BJ (cell line): Measurements from ENCODE around the gene SLC32A1. TPM values are rescaled to one million over a fixed set of nuclear protein-coding genes. Genes with fewer than 3 reads are reported as not detected.

ENCODE experiments used
- CTCF ChIA-PET: fragments of 350-600 bp; formaldehyde crosslinking; extraction: SDS; loops from one replicate; lab custom pipeline; 2021; ENCODE audit warnings: antibody characterized with exemption, inconsistent platforms; lab: Yijun Ruan, JAX
- POLR2A ChIA-PET: fragments of 300-600 bp; sonication (Branson Sonifier 250); formaldehyde crosslinking; extraction: SDS; loops from one replicate; lab custom pipeline; 2021; ENCODE audit warnings: antibody characterized with exemption; lab: Charles Lee
- DNase-seq: peaks from one replicate; pipeline ENCODE4 v3.0.0-alpha.2; 2011; ENCODE audit warnings: low read depth
- H3K27me3 ChIP-seq: 2 replicates; pipeline ENCODE4 v1.6.0; 2011; ENCODE audit warnings: low read length; ENCODE audit not compliant: control insufficient read depth, insufficient read depth
- H3K36me3 ChIP-seq: 2 replicates; pipeline ENCODE4 v1.5.1; 2011; ENCODE audit warnings: low read length; ENCODE audit not compliant: control insufficient read depth, insufficient read depth
- H3K4me3 ChIP-seq: 2 replicates; pipeline ENCODE4 v1.5.1; 2011; ENCODE audit warnings: low read depth, mild to moderate bottlenecking, control low read depth, low read length
- polyA plus RNA-seq: library from polyadenylated mRNA; depleted of rRNA; stranded (reverse); fragments of >200 nt; gene quantifications from 2 replicates; pipeline ENCODE4 v1.2.3, GENCODE V29; 2011
- TF ChIP-seq, protein P1 (sequence below): IDR thresholded peaks from 2 replicates; pipeline ENCODE4 v1.5.1; 2011; ENCODE audit warnings: low read depth, mild to moderate bottlenecking, control low read depth, inconsistent platforms, low read length, moderate library complexity; ENCODE audit not compliant: insufficient read depth

The SLC32A1 gene
- polyA plus RNA-seq, 1 experiment = not detected

DNA sequence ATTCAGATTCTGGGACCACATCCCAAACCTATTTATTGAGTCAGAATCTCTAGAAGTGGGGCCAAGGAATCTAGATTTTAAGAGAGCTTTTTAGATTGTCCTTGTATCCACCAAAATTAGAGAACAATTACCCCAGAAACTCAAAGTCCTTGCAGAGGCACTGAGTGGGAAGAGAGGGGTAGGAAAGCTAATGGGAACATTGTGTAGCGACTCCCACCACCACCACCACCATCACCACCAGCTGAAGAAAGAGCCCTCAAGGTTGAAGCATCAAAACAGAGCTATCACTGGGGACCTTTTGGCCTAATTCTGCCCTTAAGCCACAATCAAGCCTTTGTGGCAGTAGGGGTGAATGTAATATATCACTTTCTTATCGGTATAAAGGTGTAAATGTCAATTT, 39.0 kb upstream of the SLC32A1 start:
- no peaks in the 10 kb centered on the region for H3K36me3 ChIP-seq
- TF ChIP-seq, protein P1, sequence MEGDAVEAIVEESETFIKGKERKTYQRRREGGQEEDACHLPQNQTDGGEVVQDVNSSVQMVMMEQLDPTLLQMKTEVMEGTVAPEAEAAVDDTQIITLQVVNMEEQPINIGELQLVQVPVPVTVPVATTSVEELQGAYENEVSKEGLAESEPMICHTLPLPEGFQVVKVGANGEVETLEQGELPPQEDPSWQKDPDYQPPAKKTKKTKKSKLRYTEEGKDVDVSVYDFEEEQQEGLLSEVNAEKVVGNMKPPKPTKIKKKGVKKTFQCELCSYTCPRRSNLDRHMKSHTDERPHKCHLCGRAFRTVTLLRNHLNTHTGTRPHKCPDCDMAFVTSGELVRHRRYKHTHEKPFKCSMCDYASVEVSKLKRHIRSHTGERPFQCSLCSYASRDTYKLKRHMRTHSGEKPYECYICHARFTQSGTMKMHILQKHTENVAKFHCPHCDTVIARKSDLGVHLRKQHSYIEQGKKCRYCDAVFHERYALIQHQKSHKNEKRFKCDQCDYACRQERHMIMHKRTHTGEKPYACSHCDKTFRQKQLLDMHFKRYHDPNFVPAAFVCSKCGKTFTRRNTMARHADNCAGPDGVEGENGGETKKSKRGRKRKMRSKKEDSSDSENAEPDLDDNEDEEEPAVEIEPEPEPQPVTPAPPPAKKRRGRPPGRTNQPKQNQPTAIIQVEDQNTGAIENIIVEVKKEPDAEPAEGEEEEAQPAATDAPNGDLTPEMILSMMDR = no peak
- ChIA-PET POLR2A (no interaction called here), CTCF (interaction anchor here (1.0 to 1.1 kb wide), 2 partner anchors 10 to 26 kb away, joined by 3 read pairs; no protein-coding TSS in a partner anchor)
- no peak for DNase-seq
- no peaks in the 10 kb centered on the region for H3K27me3 ChIP-seq
- no peak overlapping the region for H3K4me3 ChIP-seq

DNA sequence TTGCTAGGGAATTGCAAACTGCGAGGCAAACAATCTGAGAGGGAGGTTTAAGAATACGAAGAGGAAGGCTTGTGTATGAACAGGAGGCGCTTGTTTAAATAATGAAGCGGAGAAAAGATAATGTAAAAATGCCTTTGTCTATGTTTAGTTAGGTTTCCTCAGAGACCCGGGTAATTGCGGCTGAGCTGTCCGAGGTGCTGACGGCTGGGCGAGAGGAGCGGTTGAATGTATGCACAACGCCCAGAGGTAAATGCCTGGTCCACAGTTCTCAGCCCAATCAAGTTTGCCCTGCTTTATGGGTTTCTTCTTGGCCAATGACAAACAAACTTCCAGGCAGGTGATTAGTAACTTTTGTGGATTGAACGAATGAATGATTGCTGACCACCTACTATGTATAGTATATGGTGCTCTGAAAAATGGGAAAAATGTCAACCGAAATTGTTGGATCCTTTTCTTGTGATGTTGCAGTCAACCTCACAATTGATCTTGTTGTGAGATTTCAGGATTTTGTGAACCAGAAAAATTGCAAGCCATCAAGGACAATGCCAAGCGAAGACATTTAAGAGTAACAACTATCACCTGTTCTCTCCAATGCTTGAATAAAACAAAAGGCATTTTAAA, 38.3 kb upstream of the SLC32A1 start:
- Histone ChIP-seq H3K4me3 (no peak overlapping the region), H3K36me3 (no peaks in the 10 kb centered on the region), H3K27me3 (no peaks in the 10 kb centered on the region)
- CTCF ChIA-PET = interaction anchor here (1.0 to 1.1 kb wide), 2 partner anchors 9 to 27 kb away, joined by 3 read pairs; no protein-coding TSS in a partner anchor
- POLR2A ChIA-PET = no interaction called here
- TF ChIP-seq, protein P1 = no peak
- no peak for DNase-seq

DNA sequence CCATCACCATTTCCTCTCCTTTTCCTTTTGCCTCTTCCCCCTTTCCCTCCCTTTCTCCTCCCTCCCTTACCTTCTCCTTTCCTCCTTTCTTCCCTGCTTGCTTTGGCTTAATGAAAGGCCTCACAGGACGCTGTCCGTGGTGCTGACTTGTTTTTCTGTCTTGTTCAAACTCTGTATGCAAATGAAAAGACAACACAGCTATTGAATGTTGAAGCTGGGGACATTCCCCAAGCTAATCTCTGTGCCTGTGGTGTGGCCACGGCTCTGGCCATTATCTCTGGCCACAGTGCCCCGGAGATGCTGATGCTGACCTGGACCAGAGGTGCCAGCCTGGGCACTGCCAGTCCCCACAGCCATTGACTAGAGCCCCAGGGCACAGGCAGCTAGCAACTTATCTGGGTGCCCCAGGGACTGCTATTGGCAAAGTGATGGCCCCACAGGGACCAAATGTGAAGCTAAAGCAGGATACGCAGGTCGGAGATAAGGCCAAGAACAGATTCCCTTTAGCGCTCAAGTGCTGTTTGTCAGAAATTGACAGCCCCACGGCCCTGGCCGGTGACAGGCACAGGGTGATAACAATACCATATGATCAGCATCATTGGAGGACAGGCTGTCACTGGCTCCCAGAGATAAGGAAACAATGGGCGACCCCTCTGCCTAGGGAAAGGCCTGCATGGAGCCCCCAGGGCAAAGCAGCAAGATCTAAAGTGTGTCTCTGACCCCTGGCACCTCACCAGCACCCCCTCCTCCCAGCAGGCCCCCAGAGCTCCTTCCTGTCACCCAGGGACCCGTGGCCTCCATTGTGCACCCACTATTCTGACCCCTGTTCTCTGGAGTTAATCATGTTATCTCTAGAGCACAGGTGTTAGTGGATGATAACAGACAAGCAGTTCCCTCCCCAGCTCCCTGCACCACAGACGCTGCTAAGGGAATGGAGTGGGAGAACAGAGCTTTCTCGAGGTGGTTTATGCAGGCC, 31.6 kb upstream of the SLC32A1 start:
- ChIA-PET CTCF (interaction anchor here (0.7 to 1.1 kb wide), 2 partner anchors 34 to 38 kb away, joined by 3 read pairs; no protein-coding TSS in a partner anchor), POLR2A (no interaction called here)
- Histone ChIP-seq H3K27me3 (no peaks in the 10 kb centered on the region), H3K4me3 (no peak overlapping the region), H3K36me3 (no peaks in the 10 kb centered on the region)
- DNase-seq = no peak
- TF ChIP-seq, protein P1 = no peak

DNA sequence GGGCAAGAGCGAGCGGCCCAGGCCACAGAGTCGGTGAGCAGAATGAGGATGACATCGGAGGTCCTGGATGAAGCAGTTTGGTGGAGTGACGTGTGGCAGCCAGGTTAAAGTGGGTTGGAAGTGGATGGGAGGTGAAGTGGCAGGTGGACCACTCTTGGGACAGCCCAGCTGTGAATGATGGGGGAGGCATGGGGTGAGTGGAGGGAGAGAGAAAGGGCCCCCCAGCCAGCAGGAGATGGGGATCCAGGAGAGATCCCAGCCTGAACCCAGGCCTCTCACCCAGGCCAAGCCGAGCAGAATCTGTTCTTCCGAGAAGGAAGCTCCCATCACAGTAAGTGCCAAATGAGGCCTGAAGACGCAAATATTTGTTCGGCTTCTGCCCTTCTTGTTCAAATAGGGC, 27.0 kb upstream of the SLC32A1 start:
- TF ChIP-seq, protein P1 = no peak
- H3K36me3 ChIP-seq = no peaks in the 10 kb centered on the region
- CTCF ChIA-PET = no interaction called here
- no peak for DNase-seq
- no peaks in the 10 kb centered on the region for H3K27me3 ChIP-seq
- H3K4me3 ChIP-seq = no peak overlapping the region
- POLR2A ChIA-PET = no interaction called here

DNA sequence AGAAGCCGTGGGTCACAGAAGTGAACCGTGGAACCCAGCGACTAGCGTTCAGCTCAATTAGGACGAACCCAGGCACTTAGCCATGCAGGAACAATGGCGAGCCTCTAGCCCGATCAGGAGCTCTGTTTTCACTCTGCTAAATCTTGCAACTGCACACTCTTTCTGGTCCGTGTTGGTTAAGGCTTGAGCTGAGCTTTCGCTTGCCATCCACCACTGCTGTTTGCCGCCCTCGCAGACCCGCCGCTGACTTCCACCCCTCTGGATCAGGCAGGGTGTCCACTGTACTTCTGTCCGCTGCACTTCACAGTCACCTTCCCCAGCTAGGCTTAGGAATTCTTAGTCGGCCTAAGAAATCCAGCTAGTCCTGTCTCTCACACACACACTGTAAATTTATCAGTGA, 25.7 kb upstream of the SLC32A1 start:
- POLR2A ChIA-PET = no interaction called here
- TF ChIP-seq, protein P1 = no peak
- Histone ChIP-seq H3K36me3 (no peaks in the 10 kb centered on the region), H3K4me3 (no peak overlapping the region), H3K27me3 (peaks cover 2% of the 10 kb centered on the region; the same call in 1 of the 2 replicates)
- DNase-seq = no peak
- CTCF ChIA-PET = no interaction called here
